Measurements from ENCODE around the gene FHDC1. TPM values are rescaled to one million over a fixed set of nuclear protein-coding genes. Genes with fewer than 3 reads are reported as not detected.

FHDC1 gene
- total RNA-seq, 1 donor from 2014 or later = 1.5 TPM

GRCh38 chr4:152937336-152938236 lies 1.5 kb downstream of the FHDC1 start:
- H3K4me3 Mint-ChIP-seq (ENCODE audit: unreplicated experiment) = peak overlapping the region; percentile 81
- peaks cover 40% of the 10 kb centered on the region for H3K27me3 ChIP-seq (ENCODE audit: insufficient read depth, low read length)
- H3K4me1 Mint-ChIP-seq (ENCODE audit: low read depth, unreplicated experiment) = peaks cover 4% of the 10 kb centered on the region
- TF ChIP-seq CTCF (IDR thresholded peaks at IDR 0.05; ENCODE audit: insufficient read depth, low read depth, low read length) = no peak
- TF ChIP-seq EZH2 (IDR thresholded peaks at IDR 0.05; ENCODE audit: insufficient read depth, low read length) = peak; percentile 9
- H4K20me1 ChIP-seq (ENCODE audit: insufficient read depth, low read length) = no peaks in the 10 kb centered on the region
- no peaks in the 10 kb centered on the region for H3K9me3 ChIP-seq (ENCODE audit: insufficient read depth, low read depth, low read length)
- H3K9me3 Mint-ChIP-seq (ENCODE audit: unreplicated experiment) = peaks cover 2% of the 10 kb centered on the region
- H3K36me3 Mint-ChIP-seq (ENCODE audit: low read depth, unreplicated experiment) = peaks cover 5% of the 10 kb centered on the region
- peak overlapping the region; percentile 72 for H3K27ac Mint-ChIP-seq (ENCODE audit: unreplicated experiment)
- FAIRE-seq (no peak), DNase-seq (ENCODE audit: low read depth) (peak; percentile 34)
- H3K4me1 ChIP-seq (ENCODE audit: insufficient read depth, low read length) = peaks cover 13% of the 10 kb centered on the region
- peaks cover 30% of the 10 kb centered on the region for H3K27me3 Mint-ChIP-seq (ENCODE audit: low read depth, unreplicated experiment)
- H2AFZ ChIP-seq (ENCODE audit: low read depth, low read length) = peak overlapping the region; percentile 78
- no peaks in the 10 kb centered on the region for H3K36me3 ChIP-seq (ENCODE audit: insufficient read depth, low read length)
- H3K4me3 ChIP-seq (ENCODE audit: insufficient read depth, low read depth, low read length) = peak overlapping the region; percentile 67
- peak overlapping the region; percentile 94 for H3K4me2 ChIP-seq (ENCODE audit: low read length)
- H3K79me2 ChIP-seq (ENCODE audit: insufficient read depth, low read length) = peaks cover 4% of the 10 kb centered on the region
- no peak overlapping the region for H3K27ac ChIP-seq (ENCODE audit: low read depth, low read length)
- peak overlapping the region; percentile 67 for H3K9ac ChIP-seq (ENCODE audit: low read length)

GRCh38 chr4:152938237-152938947 lies 2.3 kb downstream of the FHDC1 start:
- no peak for FAIRE-seq
- H3K27ac Mint-ChIP-seq (ENCODE audit: unreplicated experiment) = peak overlapping the region; percentile 72
- H3K36me3 Mint-ChIP-seq (ENCODE audit: low read depth, unreplicated experiment) = peaks cover 5% of the 10 kb centered on the region
- Histone ChIP-seq H3K27me3 (ENCODE audit: insufficient read depth, low read length) (peaks cover 40% of the 10 kb centered on the region), H3K27ac (ENCODE audit: low read depth, low read length) (no peak overlapping the region), H3K9me3 (ENCODE audit: insufficient read depth, low read depth, low read length) (no peaks in the 10 kb centered on the region), H3K79me2 (ENCODE audit: insufficient read depth, low read length) (peaks cover 4% of the 10 kb centered on the region), H2AFZ (ENCODE audit: low read depth, low read length) (no peak overlapping the region), H4K20me1 (ENCODE audit: insufficient read depth, low read length) (no peaks in the 10 kb centered on the region), H3K4me3 (ENCODE audit: insufficient read depth, low read depth, low read length) (peak overlapping the region; percentile 67), H3K9ac (ENCODE audit: low read length) (peak overlapping the region; percentile 67), H3K4me1 (ENCODE audit: insufficient read depth, low read length) (peaks cover 13% of the 10 kb centered on the region), H3K36me3 (ENCODE audit: insufficient read depth, low read length) (no peaks in the 10 kb centered on the region), H3K4me2 (ENCODE audit: low read length) (peak overlapping the region; percentile 94)
- peaks cover 25% of the 10 kb centered on the region for H3K27me3 Mint-ChIP-seq (ENCODE audit: low read depth, unreplicated experiment)
- H3K4me1 Mint-ChIP-seq (ENCODE audit: low read depth, unreplicated experiment) = peaks cover 6% of the 10 kb centered on the region
- TF ChIP-seq CTCF (IDR thresholded peaks at IDR 0.05; ENCODE audit: insufficient read depth, low read depth, low read length) (no peak), EZH2 (IDR thresholded peaks at IDR 0.05; ENCODE audit: insufficient read depth, low read length) (no peak)
- H3K9me3 Mint-ChIP-seq (ENCODE audit: unreplicated experiment) = peaks cover 2% of the 10 kb centered on the region
- peak overlapping the region; percentile 81 for H3K4me3 Mint-ChIP-seq (ENCODE audit: unreplicated experiment)
- no peak for DNase-seq (ENCODE audit: low read depth)

Data from astrocyte (in vitro differentiated cells and primary cell).